CD4-positive, alpha-beta T cell (primary cell): ENCODE data around the gene PRDX2. TPM values are rescaled to one million over a fixed set of nuclear protein-coding genes. Genes with fewer than 3 reads are reported as not detected.

Experiments
- ATAC-seq: fragments of 200-7000 bp; cut with Tn5 transposase; one replicate; pipeline ENCODE4 v1.10.0; 2022; ENCODE audit warnings: mild to moderate bottlenecking; ENCODE audit not compliant: poor library complexity
- CTCF ChIA-PET: fragments of 350-600 bp; sonication (Branson Sonifier 250); formaldehyde crosslinking; loops from one replicate; lab custom pipeline; 2021; ENCODE audit warnings: antibody characterized with exemption, inconsistent platforms; lab: Charles Lee
- POLR2A ChIA-PET: fragments of 350-600 bp; sonication (Branson Sonifier 250); formaldehyde crosslinking; loops from one replicate; lab custom pipeline; 2021; ENCODE audit warnings: antibody characterized with exemption, inconsistent platforms; lab: Charles Lee
- DNase-seq, 14 experiments: peaks; one replicate each; pipeline ENCODE4 v3.0.0-alpha.2; 2013 to 2020; ENCODE audit warnings: mixed read lengths in 2 of 14
- H3K27ac ChIP-seq, 2 donors: one replicate each; pipeline versions ENCODE4 v1.5.1 to v1.7.0; 2013; ENCODE audit warnings: low read length in 2 of 2, low read depth in 1 of 2, mild to moderate bottlenecking in 1 of 2
- H3K27me3 ChIP-seq, 2 experiments: 1 replicate in 1 of 2; 2 replicates in 1 of 2; pipeline versions ENCODE4 v1.6.1 to v1.7.0; 2013; ENCODE audit warnings: low read length in 2 of 2, control low read depth in 1 of 2, mild to moderate bottlenecking in 1 of 2, moderate library complexity in 1 of 2; ENCODE audit not compliant: insufficient read depth in 2 of 2, control insufficient read depth in 1 of 2
- H3K36me3 ChIP-seq: one replicate; pipeline ENCODE4 v1.6.1; 2013; ENCODE audit warnings: low read length, control low read depth; ENCODE audit not compliant: insufficient read depth
- H3K4me1 ChIP-seq: one replicate; pipeline ENCODE4 v1.6.1; 2013; ENCODE audit warnings: low read length, control low read depth; ENCODE audit not compliant: insufficient read depth
- H3K4me3 ChIP-seq: one replicate; pipeline ENCODE4 v1.5.1; 2013; ENCODE audit warnings: mild to moderate bottlenecking, low read length, moderate library complexity
- H3K9me3 ChIP-seq, 2 experiments: 1 replicate in 1 of 2; 2 replicates in 1 of 2; pipeline versions ENCODE4 v1.6.1 to v1.7.0; 2013; ENCODE audit warnings: low read length in 2 of 2, mild to moderate bottlenecking in 2 of 2, control low read depth in 1 of 2, moderate library complexity in 1 of 2; ENCODE audit not compliant: control insufficient read depth in 1 of 2, insufficient read depth in 1 of 2
- H3K27ac Mint-ChIP-seq: one replicate; pipeline ENCODE4 v1.8.0; 2020; ENCODE audit warnings: mixed read lengths
- H3K27me3 Mint-ChIP-seq: one replicate; pipeline ENCODE4 v1.8.0; 2021; ENCODE audit warnings: mixed read lengths
- H3K36me3 Mint-ChIP-seq: one replicate; pipeline ENCODE4 v1.8.0; 2021; ENCODE audit warnings: low read depth, mixed read lengths
- H3K4me1 Mint-ChIP-seq: one replicate; pipeline ENCODE4 v1.8.0; 2021; ENCODE audit warnings: low read depth, mixed read lengths
- H3K4me3 Mint-ChIP-seq: one replicate; pipeline ENCODE4 v1.8.0; 2020; ENCODE audit warnings: mild to moderate bottlenecking, mixed read lengths
- H3K9me3 Mint-ChIP-seq: one replicate; pipeline ENCODE4 v1.8.0; 2020; ENCODE audit warnings: mixed read lengths
- intact Hi-C, 2 experiments: fragments of 100-400 bp; cut with DNase I in 1 of 2; cut with micrococcal nuclease in 1 of 2; formaldehyde crosslinking; loops; one replicate each; pipeline versions ENCODE4 v1.15.1 to v1.9.0; 2023 to 2025; cut with DNase I, micrococcal nuclease
- total RNA-seq, 174 experiments: library from RNA in 2 of 174; stranded (reverse) in 2 of 174; gene quantifications; one replicate each; pipeline ENCODE4 v1.2.3 and lab custom pipeline; 2021 to 2026
- TF ChIP-seq, protein P1 (sequence below): fragments of 200-600 bp; IDR thresholded peaks from one replicate; pipeline ENCODE4 v1.8.0; 2022; ENCODE audit warnings: antibody characterized with exemption, mild to moderate bottlenecking

PRDX2 gene
- total RNA-seq, 2 experiments from 2014 or later, result 59.7 to 65.9 TPM

DNA sequence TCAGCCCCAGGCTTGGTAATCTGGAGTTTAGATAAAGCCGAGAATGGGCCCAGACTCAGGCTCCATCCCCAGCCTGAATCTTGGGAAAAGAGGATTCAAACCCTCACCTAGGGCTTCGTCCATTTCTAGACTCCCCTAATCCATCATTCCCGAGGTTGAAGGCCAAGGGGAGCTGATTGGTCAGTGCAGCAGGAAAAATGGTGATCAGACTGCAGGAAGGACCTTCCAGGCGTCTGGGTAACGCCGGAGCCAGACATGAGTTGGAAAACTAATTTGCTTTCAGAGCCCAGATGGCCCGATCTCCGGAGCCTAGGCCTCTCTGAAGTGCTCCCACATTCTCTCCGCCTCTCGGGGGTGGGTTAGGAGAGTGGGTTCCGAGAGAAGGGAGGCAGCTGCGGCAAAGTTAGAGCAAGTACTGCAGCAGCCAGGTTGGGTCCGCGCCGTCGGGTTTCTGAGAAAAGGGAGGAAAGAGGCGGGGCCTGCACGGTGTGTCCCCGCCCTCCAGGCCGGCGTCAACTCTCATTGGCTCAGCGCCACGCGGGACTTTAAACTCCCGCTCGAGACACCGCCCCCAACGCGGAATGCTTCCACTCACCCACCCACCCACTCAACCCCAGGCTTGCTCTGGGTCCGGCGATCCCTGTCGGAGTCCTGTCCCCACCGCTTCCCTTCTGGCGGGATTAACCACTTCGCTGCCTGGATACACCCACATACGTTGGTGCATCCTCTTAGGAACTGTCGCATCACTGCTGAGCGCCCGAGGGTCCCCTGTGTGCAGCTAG is 33.6 kb upstream of the PRDX2 start:
- Histone ChIP-seq H3K27ac (no peak overlapping the region), H3K36me3 (no peaks in the 10 kb centered on the region), H3K4me1 (peaks cover 43% of the 10 kb centered on the region), H3K27me3 (peaks cover 86 to 92% of the 10 kb centered on the region in 2 experiments), H3K4me3 (no peak overlapping the region), H3K9me3 (peaks cover 0 to 44% of the 10 kb centered on the region in 2 experiments)
- TF ChIP-seq, protein P1, sequence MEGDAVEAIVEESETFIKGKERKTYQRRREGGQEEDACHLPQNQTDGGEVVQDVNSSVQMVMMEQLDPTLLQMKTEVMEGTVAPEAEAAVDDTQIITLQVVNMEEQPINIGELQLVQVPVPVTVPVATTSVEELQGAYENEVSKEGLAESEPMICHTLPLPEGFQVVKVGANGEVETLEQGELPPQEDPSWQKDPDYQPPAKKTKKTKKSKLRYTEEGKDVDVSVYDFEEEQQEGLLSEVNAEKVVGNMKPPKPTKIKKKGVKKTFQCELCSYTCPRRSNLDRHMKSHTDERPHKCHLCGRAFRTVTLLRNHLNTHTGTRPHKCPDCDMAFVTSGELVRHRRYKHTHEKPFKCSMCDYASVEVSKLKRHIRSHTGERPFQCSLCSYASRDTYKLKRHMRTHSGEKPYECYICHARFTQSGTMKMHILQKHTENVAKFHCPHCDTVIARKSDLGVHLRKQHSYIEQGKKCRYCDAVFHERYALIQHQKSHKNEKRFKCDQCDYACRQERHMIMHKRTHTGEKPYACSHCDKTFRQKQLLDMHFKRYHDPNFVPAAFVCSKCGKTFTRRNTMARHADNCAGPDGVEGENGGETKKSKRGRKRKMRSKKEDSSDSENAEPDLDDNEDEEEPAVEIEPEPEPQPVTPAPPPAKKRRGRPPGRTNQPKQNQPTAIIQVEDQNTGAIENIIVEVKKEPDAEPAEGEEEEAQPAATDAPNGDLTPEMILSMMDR, result no peak
- ChIA-PET CTCF (interaction anchor here (0.6 to 0.9 kb wide), 2 partner anchors 37 to 75 kb away, joined by 3 to 4 read pairs; no protein-coding TSS in a partner anchor), POLR2A (no interaction called here)
- H3K9me3 Mint-ChIP-seq, result no peaks in the 10 kb centered on the region
- intact Hi-C loops, result no loop called here
- peaks cover 88% of the 10 kb centered on the region for H3K27me3 Mint-ChIP-seq
- H3K4me1 Mint-ChIP-seq, result peaks cover 42% of the 10 kb centered on the region
- ATAC-seq (peak; percentile 34), DNase-seq (peak in 4 of 14 experiments; percentile 16 to 65 (median 40))
- no peaks in the 10 kb centered on the region for H3K36me3 Mint-ChIP-seq
- H3K4me3 Mint-ChIP-seq, result peak overlapping the region; percentile 31
- no peak overlapping the region for H3K27ac Mint-ChIP-seq

DNA sequence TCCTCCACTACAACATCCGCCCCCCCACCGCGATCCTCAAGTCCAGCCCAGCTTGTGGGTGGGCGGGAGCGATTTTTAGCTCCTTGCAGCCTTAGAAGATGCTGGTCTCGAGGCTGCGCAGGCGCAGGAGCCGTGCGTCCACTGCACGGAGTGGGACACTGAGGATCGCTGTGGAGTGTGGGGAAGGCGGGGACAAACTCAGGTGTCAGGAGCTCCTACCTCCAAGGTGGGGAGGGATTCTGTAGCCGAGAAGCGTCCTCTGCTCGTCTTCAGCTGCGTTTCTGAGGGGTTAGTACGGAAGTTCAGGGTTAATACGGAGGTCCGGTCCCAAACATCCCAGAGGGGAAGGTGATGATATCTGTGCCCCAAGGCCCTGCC is 33.0 kb upstream of the PRDX2 start, which contains the start of gene RTBDN:
Gene RTBDN (minus strand): TSS at position 14 of the 378 bp plus-strand sequence. CDS start 4,600 bp downstream, outside the sequence.
- Histone ChIP-seq H3K4me1 (peaks cover 43% of the 10 kb centered on the region), H3K36me3 (no peaks in the 10 kb centered on the region), H3K4me3 (peak within 1 kb of the TSS; percentile 5), H3K27ac (no peak within 1 kb of the TSS), H3K9me3 (peaks cover 0 to 49% of the 10 kb centered on the region in 2 experiments), H3K27me3 (peaks cover 87 to 93% of the 10 kb centered on the region in 2 experiments)
- no peak for DNase-seq
- Mint-ChIP-seq H3K27me3 (peaks cover 88% of the 10 kb centered on the region), H3K4me1 (peaks cover 36% of the 10 kb centered on the region), H3K27ac (no peak within 1 kb of the TSS), H3K9me3 (no peaks in the 10 kb centered on the region), H3K4me3 (peak within 1 kb of the TSS; percentile 31), H3K36me3 (no peaks in the 10 kb centered on the region)
- ATAC-seq, result no peak
- POLR2A ChIA-PET, result interaction anchor here (0.5 kb wide), 1 partner anchor 768 kb away, joined by 3 read pairs; no protein-coding TSS in a partner anchor
- intact Hi-C loops, result no loop called here
- TF ChIP-seq, protein P1, result no peak
- CTCF ChIA-PET, result interaction anchor here (0.6 to 0.9 kb wide), 2 partner anchors 37 to 74 kb away, joined by 3 to 4 read pairs; no protein-coding TSS in a partner anchor

DNA sequence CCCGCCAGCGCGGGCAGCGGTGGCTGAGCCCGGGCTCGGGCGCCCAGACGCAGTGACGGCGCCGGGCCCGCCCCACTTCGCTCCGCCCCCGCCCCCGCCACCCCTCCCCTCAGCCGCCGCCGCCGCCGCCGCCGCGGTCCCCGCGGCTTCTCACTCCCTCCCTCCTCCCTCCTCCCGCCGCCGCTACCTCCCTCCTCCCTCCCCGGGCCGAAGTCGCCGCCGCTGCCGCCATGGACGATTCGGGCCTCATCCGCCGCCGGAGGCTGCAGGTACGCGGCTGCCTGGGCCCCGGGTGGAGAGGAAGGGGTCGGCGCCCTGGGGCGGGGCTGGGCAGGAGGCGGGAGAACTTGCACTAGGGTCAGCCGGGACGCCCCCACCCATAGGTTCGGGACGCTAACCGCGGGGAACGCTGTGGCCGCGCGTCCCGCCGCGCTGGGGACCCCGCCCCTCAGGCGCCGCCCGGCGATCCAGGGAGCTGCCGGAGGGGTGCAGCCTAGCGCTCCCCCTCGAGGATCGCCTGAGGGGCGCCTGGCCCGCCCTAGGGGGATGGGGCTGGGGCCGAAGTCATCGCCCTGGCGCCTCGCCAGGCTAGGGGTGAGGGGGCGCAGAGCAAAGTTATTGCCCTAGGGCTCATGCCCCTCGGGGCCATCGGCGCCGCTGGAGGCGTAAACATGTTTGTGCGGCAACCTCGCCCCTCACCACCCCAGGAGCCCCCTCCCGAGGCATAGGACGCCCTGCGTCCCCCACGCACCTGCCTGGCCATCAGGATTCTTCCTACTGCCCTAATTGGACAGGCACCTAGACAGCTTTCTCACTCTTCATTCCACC is 32.4 kb upstream of the PRDX2 start:
- Mint-ChIP-seq H3K4me3 (peak overlapping the region; percentile 31), H3K4me1 (peaks cover 30% of the 10 kb centered on the region), H3K9me3 (no peaks in the 10 kb centered on the region), H3K27me3 (peaks cover 88% of the 10 kb centered on the region), H3K36me3 (no peaks in the 10 kb centered on the region), H3K27ac (no peak overlapping the region)
- ATAC-seq, result no peak
- intact Hi-C loops, result no loop called here
- POLR2A ChIA-PET, result interaction anchor here (0.5 kb wide), 1 partner anchor 767 kb away, joined by 3 read pairs; no protein-coding TSS in a partner anchor
- no peaks in the 10 kb centered on the region for H3K36me3 ChIP-seq
- H3K4me1 ChIP-seq, result peaks cover 40% of the 10 kb centered on the region
- peaks cover 0 to 49% of the 10 kb centered on the region in 2 experiments for H3K9me3 ChIP-seq
- H3K27ac ChIP-seq, result no peak overlapping the region
- H3K4me3 ChIP-seq, result peak overlapping the region; percentile 5
- H3K27me3 ChIP-seq, result peaks cover 83 to 93% of the 10 kb centered on the region in 2 experiments
- TF ChIP-seq, protein P1, result no peak
- CTCF ChIA-PET, result interaction anchor here (0.6 kb wide), 1 partner anchor 14 kb away, joined by 4 read pairs; no protein-coding TSS in a partner anchor
- DNase-seq, result peak in 6 of 14 experiments; percentile 19 to 74 (median 48)
